ENCODE data around the gene LRRC26.

LRRC26 gene

GRCh38 chr9:137193771-137194170 is 23.9 kb upstream of the LRRC26 start:
- no peaks in the 10 kb centered on the region for H3K9me3 Mint-ChIP-seq
- no peak overlapping the region for H3K27ac Mint-ChIP-seq
- H3K4me3 Mint-ChIP-seq, result no peak overlapping the region
- peaks cover 20% of the 10 kb centered on the region for H3K4me1 Mint-ChIP-seq
- no peak for DNase-seq
- H3K27me3 Mint-ChIP-seq, result peaks cover 8% of the 10 kb centered on the region
- H3K36me3 Mint-ChIP-seq, result peaks cover 11% of the 10 kb centered on the region
- CTCF ChIA-PET, result interaction anchor here (1.0 kb wide), 1 partner anchor 31 kb away, joined by 3 read pairs; the partner anchor contains the start of gene CYSRT1

- Mint-ChIP-seq H3K36me3 (peaks cover 13% of the 10 kb centered on the region), H3K4me3 (no peak overlapping the region), H3K27me3 (peaks cover 8% of the 10 kb centered on the region), H3K9me3 (no peaks in the 10 kb centered on the region), H3K27ac (peak overlapping the region; percentile 45), H3K4me1 (peaks cover 20% of the 10 kb centered on the region)
- no peak for DNase-seq
- CTCF ChIA-PET, result interaction anchor here (1.0 to 1.6 kb wide), 3 partner anchors 15 to 32 kb away, joined by 3 read pairs; partner anchors contain the start of gene CYSRT1
Observed at GRCh38 chr9:137192859-137193258, 23.0 kb upstream of the LRRC26 start.

- DNase-seq, result no peak
- Mint-ChIP-seq H3K27ac (peak overlapping the region; percentile 45), H3K4me3 (no peak overlapping the region), H3K27me3 (peaks cover 10% of the 10 kb centered on the region), H3K4me1 (peaks cover 23% of the 10 kb centered on the region), H3K9me3 (no peaks in the 10 kb centered on the region), H3K36me3 (peaks cover 13% of the 10 kb centered on the region)
- CTCF ChIA-PET, result interaction anchor here (1.0 to 1.6 kb wide), 2 partner anchors 14 to 30 kb away, joined by 3 read pairs; no protein-coding TSS in a partner anchor
Observed at GRCh38 chr9:137192448-137192780, 22.6 kb upstream of the LRRC26 start.

GRCh38 chr9:137191691-137192447 is 22.0 kb upstream of the LRRC26 start:
- H3K36me3 Mint-ChIP-seq, result peaks cover 13% of the 10 kb centered on the region
- DNase-seq, result no peak
- H3K4me3 Mint-ChIP-seq, result no peak overlapping the region
- peaks cover 10% of the 10 kb centered on the region for H3K27me3 Mint-ChIP-seq
- H3K9me3 Mint-ChIP-seq, result no peaks in the 10 kb centered on the region
- H3K27ac Mint-ChIP-seq, result no peak overlapping the region
- peaks cover 28% of the 10 kb centered on the region for H3K4me1 Mint-ChIP-seq
- CTCF ChIA-PET, result interaction anchor here (1.1 to 1.6 kb wide), 2 partner anchors 14 to 39 kb away, joined by 3 read pairs; partner anchors contain the start of gene SLC34A3

- H3K4me3 Mint-ChIP-seq, result peak overlapping the region; percentile 61
- peaks cover 34% of the 10 kb centered on the region for H3K4me1 Mint-ChIP-seq
- no peak for DNase-seq
- H3K27ac Mint-ChIP-seq, result peak overlapping the region; percentile 42
- H3K9me3 Mint-ChIP-seq, result no peaks in the 10 kb centered on the region
- peaks cover 16% of the 10 kb centered on the region for H3K36me3 Mint-ChIP-seq
- CTCF ChIA-PET, result interaction anchor here (1.1 to 1.6 kb wide), 2 partner anchors 13 to 40 kb away, joined by 3 read pairs; partner anchors contain the start of gene SLC34A3
- peaks cover 10% of the 10 kb centered on the region for H3K27me3 Mint-ChIP-seq
Observed at GRCh38 chr9:137191245-137191644, 21.4 kb upstream of the LRRC26 start.

GRCh38 chr9:137190315-137190856 is 20.5 kb upstream of the LRRC26 start:
- CTCF ChIA-PET, result interaction anchor here (1.1 to 3.1 kb wide), 4 partner anchors 14 to 50 kb away, joined by 3 to 21 read pairs (median 4); partner anchors contain the start of genes CYSRT1, NDOR1, RNF224 and SLC34A3
- H3K4me1 Mint-ChIP-seq, result peaks cover 35% of the 10 kb centered on the region
- peaks cover 10% of the 10 kb centered on the region for H3K27me3 Mint-ChIP-seq
- H3K36me3 Mint-ChIP-seq, result peaks cover 16% of the 10 kb centered on the region
- H3K9me3 Mint-ChIP-seq, result no peaks in the 10 kb centered on the region
- peak overlapping the region; percentile 97 for H3K4me3 Mint-ChIP-seq
- DNase-seq, result no peak
- no peak overlapping the region for H3K27ac Mint-ChIP-seq

GRCh38 chr9:137189297-137190295 is 19.7 kb upstream of the LRRC26 start:
- no peak for DNase-seq
- CTCF ChIA-PET, result interaction anchor here (0.8 to 3.1 kb wide), 13 partner anchors 9 to 160 kb away, joined by 3 to 21 read pairs (median 4); partner anchors contain the start of genes CYSRT1, NDOR1, RNF208 and RNF224
- Mint-ChIP-seq H3K4me3 (peak overlapping the region; percentile 97), H3K9me3 (no peaks in the 10 kb centered on the region), H3K27ac (peak overlapping the region; percentile 96), H3K36me3 (peaks cover 16% of the 10 kb centered on the region), H3K27me3 (peaks cover 10% of the 10 kb centered on the region), H3K4me1 (peaks cover 35% of the 10 kb centered on the region)

GRCh38 chr9:137188490-137189296 is 18.8 kb upstream of the LRRC26 start, which contains the start of the genes ANAPC2 and SSNA1:
ANAPC2 (minus strand) TSS chr9:137188560; CDS start chr9:137188532, 28 bp downstream.
SSNA1 (plus strand) TSS chr9:137188676; CDS start chr9:137188727, 51 bp downstream.
- DNase-seq, result peak; percentile 92
- Mint-ChIP-seq H3K4me3 (peak within 1 kb of the TSS; percentile 97), H3K27me3 (peaks cover 10% of the 10 kb centered on the region), H3K27ac (peak within 1 kb of the TSS; percentile 96), H3K9me3 (no peaks in the 10 kb centered on the region), H3K4me1 (peaks cover 37% of the 10 kb centered on the region), H3K36me3 (peaks cover 24% of the 10 kb centered on the region)
- CTCF ChIA-PET, result interaction anchor here (0.8 to 3.1 kb wide), 13 partner anchors 10 to 160 kb away, joined by 3 to 21 read pairs (median 4); partner anchors contain the start of genes CYSRT1, RNF208, RNF224 and TPRN

GRCh38 chr9:137188086-137188489 is 18.2 kb upstream of the LRRC26 start:
- peak overlapping the region; percentile 96 for H3K27ac Mint-ChIP-seq
- CTCF ChIA-PET, result interaction anchor here (1.2 to 3.1 kb wide), 6 partner anchors 9 to 141 kb away, joined by 3 to 21 read pairs (median 3); partner anchors contain the start of genes CYSRT1, RNF208 and RNF224
- H3K36me3 Mint-ChIP-seq, result peaks cover 29% of the 10 kb centered on the region
- H3K27me3 Mint-ChIP-seq, result peaks cover 10% of the 10 kb centered on the region
- DNase-seq, result no peak
- H3K4me3 Mint-ChIP-seq, result peak overlapping the region; percentile 90
- H3K4me1 Mint-ChIP-seq, result peaks cover 37% of the 10 kb centered on the region
- H3K9me3 Mint-ChIP-seq, result no peaks in the 10 kb centered on the region

GRCh38 chr9:137187386-137187785 is 17.5 kb upstream of the LRRC26 start:
- peak overlapping the region; percentile 96 for H3K27ac Mint-ChIP-seq
- DNase-seq, result no peak
- peak overlapping the region; percentile 90 for H3K4me3 Mint-ChIP-seq
- CTCF ChIA-PET, result interaction anchor here (1.2 to 3.1 kb wide), 5 partner anchors 8 to 141 kb away, joined by 3 to 21 read pairs (median 3); partner anchors contain the start of genes CYSRT1, RNF208 and RNF224
- peaks cover 32% of the 10 kb centered on the region for H3K36me3 Mint-ChIP-seq
- H3K27me3 Mint-ChIP-seq, result peaks cover 10% of the 10 kb centered on the region
- H3K9me3 Mint-ChIP-seq, result no peaks in the 10 kb centered on the region
- H3K4me1 Mint-ChIP-seq, result peaks cover 37% of the 10 kb centered on the region

GRCh38 chr9:137186385-137186784 is 16.5 kb upstream of the LRRC26 start:
- no peak for DNase-seq
- H3K27me3 Mint-ChIP-seq, result peaks cover 10% of the 10 kb centered on the region
- H3K36me3 Mint-ChIP-seq, result peaks cover 36% of the 10 kb centered on the region
- peak overlapping the region; percentile 90 for H3K4me3 Mint-ChIP-seq
- CTCF ChIA-PET, result no interaction called here
- H3K4me1 Mint-ChIP-seq, result peaks cover 37% of the 10 kb centered on the region
- no peaks in the 10 kb centered on the region for H3K9me3 Mint-ChIP-seq
- peak overlapping the region; percentile 71 for H3K27ac Mint-ChIP-seq

- no peak for DNase-seq
- H3K4me3 Mint-ChIP-seq, result no peak overlapping the region
- H3K27me3 Mint-ChIP-seq, result peaks cover 10% of the 10 kb centered on the region
- CTCF ChIA-PET, result no interaction called here
- H3K4me1 Mint-ChIP-seq, result peaks cover 36% of the 10 kb centered on the region
- H3K9me3 Mint-ChIP-seq, result no peaks in the 10 kb centered on the region
- peaks cover 34% of the 10 kb centered on the region for H3K36me3 Mint-ChIP-seq
- no peak overlapping the region for H3K27ac Mint-ChIP-seq
Observed at GRCh38 chr9:137185921-137186320, 16.1 kb upstream of the LRRC26 start.

Data from activated naive CD4-positive, alpha-beta T cell treated with anti-CD3 and anti-CD28 coated beads, Interleukin-2, amount 10 ng/mL, durations not matched to agents 7 days and 5 days (primary cell).